Prostate gland (tissue), 2 donors: ENCODE data around the gene FHL5. TPM values are rescaled to one million over a fixed set of nuclear protein-coding genes. Genes with fewer than 3 reads are reported as not detected.
"Not testable (repeated sequence)": the region's sequence is repeated elsewhere in the genome, so short reads cannot be mapped to it uniquely, and the experiment has no call there.

ENCODE experiments used
- DNase-seq: peaks from one replicate; pipeline ENCODE4 v3.0.0-alpha.2; 2019; ENCODE audit warnings: low spot score
- H3K27ac ChIP-seq, 2 donors: fragments of 200-600 bp; sonication (generic); 2 replicates each; pipeline ENCODE4 v1.5.1; 2017 to 2019
- H3K27me3 ChIP-seq: fragments of 200-600 bp; sonication (generic); replicated peaks from 2 replicates; pipeline ENCODE4 v1.5.1; 2019; ENCODE audit not compliant: insufficient read depth
- H3K36me3 ChIP-seq, 2 donors: fragments of 200-600 bp; sonication (generic); 1 replicate in 1 of 2; 2 replicates in 1 of 2; pipeline versions ENCODE4 v1.5.1 to v1.8.1; 2017 to 2019
- H3K4me1 ChIP-seq: fragments of 200-600 bp; sonication (generic); replicated peaks from 2 replicates; pipeline ENCODE4 v1.5.1; 2019
- H3K4me3 ChIP-seq, 2 donors: fragments of 200-600 bp; sonication (generic); 2 replicates each; pipeline ENCODE4 v1.5.1; 2017 to 2019
- H3K9me3 ChIP-seq: fragments of 200-600 bp; sonication (generic); 2 replicates; pipeline ENCODE4 v1.5.1; 2017
- POLR2A ChIP-seq: fragments of 450-650 bp; IDR thresholded peaks from one replicate; pipeline ENCODE4 v1.6.1; 2016; ENCODE audit warnings: antibody characterized with exemption, mild to moderate bottlenecking
- POLR2AphosphoS5 ChIP-seq: sonication (generic); formaldehyde crosslinking; IDR thresholded peaks from one replicate; pipeline ENCODE4 v1.6.1; 2017; ENCODE audit warnings: antibody characterized with exemption
- WGBS: methylation state at CpG from one replicate; pipeline ENCODE4 v1.1.5; 2018; 5-methylcytosine and 5-hydroxymethylcytosine counted together
- intact Hi-C: fragments of 100-400 bp; cut with DNase I; formaldehyde crosslinking; loops from one replicate; pipeline ENCODE4 v1.14.2; 2022
- total RNA-seq, 2 donors: library from RNA; depleted of rRNA; stranded (reverse); fragments of >200 nt; gene quantifications; one replicate each; pipeline ENCODE4 v1.1.0, GENCODE V29; 2016
- TF ChIP-seq, protein P1 (sequence below), 4 experiments: fragments of 200-600 bp in 2 of 4; fragments of 450-650 bp in 2 of 4; sonication (generic) in 2 of 4; IDR thresholded peaks; 1 replicate in 3 of 4; 2 replicates in 1 of 4; pipeline ENCODE4 v1.5.1; 2016 to 2019; ENCODE audit warnings: antibody characterized with exemption in 4 of 4, mild to moderate bottlenecking in 2 of 4, moderate library complexity in 2 of 4

FHL5 gene
- total RNA-seq, 2 donors from 2014 or later, result 4.9 to 23.3 TPM

DNA sequence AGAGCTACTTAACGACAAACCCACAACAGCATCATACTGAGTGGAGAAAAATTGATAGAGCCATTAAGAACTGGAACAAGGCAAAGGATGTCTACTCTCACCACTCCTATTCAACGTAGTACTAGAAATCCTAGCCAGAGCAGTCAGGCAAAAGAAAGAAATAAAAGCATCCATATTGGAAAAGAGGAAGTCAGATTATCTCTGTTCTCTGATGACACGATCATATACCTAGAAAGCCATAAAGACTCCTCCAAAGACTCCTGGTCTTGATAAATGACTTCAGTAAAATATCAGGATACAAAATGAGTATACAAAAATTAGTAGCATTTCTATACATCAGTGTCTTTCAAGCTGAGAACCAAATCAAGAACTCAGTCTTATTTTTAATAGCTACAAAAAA is 17.0 kb upstream of the FHL5 start:
- DNase-seq, result no peak
- intact Hi-C loops, result no loop called here
- H3K4me3 ChIP-seq, result no peak overlapping the region
- no peaks in the 10 kb centered on the region for H3K36me3 ChIP-seq
- no peaks in the 10 kb centered on the region for H3K9me3 ChIP-seq
- H3K4me1 ChIP-seq, result no peaks in the 10 kb centered on the region
- 94% methylated on average over 3 of the region's 3 CpGs for WGBS
- H3K27ac ChIP-seq, result no peak overlapping the region
- TF ChIP-seq, protein P1, sequence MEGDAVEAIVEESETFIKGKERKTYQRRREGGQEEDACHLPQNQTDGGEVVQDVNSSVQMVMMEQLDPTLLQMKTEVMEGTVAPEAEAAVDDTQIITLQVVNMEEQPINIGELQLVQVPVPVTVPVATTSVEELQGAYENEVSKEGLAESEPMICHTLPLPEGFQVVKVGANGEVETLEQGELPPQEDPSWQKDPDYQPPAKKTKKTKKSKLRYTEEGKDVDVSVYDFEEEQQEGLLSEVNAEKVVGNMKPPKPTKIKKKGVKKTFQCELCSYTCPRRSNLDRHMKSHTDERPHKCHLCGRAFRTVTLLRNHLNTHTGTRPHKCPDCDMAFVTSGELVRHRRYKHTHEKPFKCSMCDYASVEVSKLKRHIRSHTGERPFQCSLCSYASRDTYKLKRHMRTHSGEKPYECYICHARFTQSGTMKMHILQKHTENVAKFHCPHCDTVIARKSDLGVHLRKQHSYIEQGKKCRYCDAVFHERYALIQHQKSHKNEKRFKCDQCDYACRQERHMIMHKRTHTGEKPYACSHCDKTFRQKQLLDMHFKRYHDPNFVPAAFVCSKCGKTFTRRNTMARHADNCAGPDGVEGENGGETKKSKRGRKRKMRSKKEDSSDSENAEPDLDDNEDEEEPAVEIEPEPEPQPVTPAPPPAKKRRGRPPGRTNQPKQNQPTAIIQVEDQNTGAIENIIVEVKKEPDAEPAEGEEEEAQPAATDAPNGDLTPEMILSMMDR (IDR thresholded peaks at IDR 0.05), result no peak
- TF ChIP-seq POLR2AphosphoS5, result no peak
- no peak for TF ChIP-seq POLR2A
- H3K27me3 ChIP-seq, result no peaks in the 10 kb centered on the region

DNA sequence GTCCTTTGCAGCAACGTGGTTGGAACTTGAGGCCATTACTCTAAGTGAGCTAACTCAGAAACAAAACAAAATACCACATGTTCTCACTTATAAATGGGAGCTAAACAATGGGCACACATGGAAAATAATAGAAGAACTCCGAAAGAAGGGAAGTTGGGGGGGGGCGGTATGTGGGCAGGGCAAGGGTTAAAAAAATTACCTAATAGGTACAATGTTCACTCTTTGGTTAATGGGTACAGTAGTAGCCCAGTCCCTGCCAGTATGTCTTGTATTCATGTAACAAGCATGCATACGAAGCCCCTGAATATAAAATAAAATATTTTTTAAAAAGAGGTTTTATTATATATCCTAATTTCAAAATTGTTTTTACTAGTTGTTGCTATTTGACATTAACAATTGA is 15.3 kb upstream of the FHL5 start:
- H3K36me3 ChIP-seq, result no peaks in the 10 kb centered on the region
- H3K27ac ChIP-seq, result no peak overlapping the region
- WGBS, result 97% methylated on average over 4 of the region's 4 CpGs
- H3K27me3 ChIP-seq, result no peaks in the 10 kb centered on the region
- no peak overlapping the region for H3K4me3 ChIP-seq
- TF ChIP-seq, protein P1 (IDR thresholded peaks at IDR 0.05), result no peak
- no peak for TF ChIP-seq POLR2A
- TF ChIP-seq POLR2AphosphoS5, result no peak
- no peaks in the 10 kb centered on the region for H3K4me1 ChIP-seq
- no peak for DNase-seq
- intact Hi-C loops, result no loop called here
- H3K9me3 ChIP-seq, result no peaks in the 10 kb centered on the region

GRCh38 chr6:96554558-96554957 is 8.4 kb upstream of the FHL5 start:
- no peak for DNase-seq
- Histone ChIP-seq H3K4me3 (no peak overlapping the region), H3K27ac (no peak overlapping the region), H3K27me3 (no peaks in the 10 kb centered on the region), H3K4me1 (no peaks in the 10 kb centered on the region), H3K9me3 (no peaks in the 10 kb centered on the region), H3K36me3 (peaks cover 0 to 4% of the 10 kb centered on the region in 2 donors)
- intact Hi-C loops, result no loop called here
- TF ChIP-seq POLR2A (no peak), POLR2AphosphoS5 (no peak)
- TF ChIP-seq, protein P1 (IDR thresholded peaks at IDR 0.05), result no peak
- WGBS, result 96% methylated on average over 4 of the region's 4 CpGs

GRCh38 chr6:96559740-96560139 is 3.2 kb upstream of the FHL5 start:
- H3K27me3 ChIP-seq, H3K4me1 ChIP-seq, H3K4me3 ChIP-seq, intact Hi-C loops, H3K9me3 ChIP-seq, DNase-seq, H3K27ac ChIP-seq, H3K36me3 ChIP-seq: not testable (repeated sequence)
- WGBS, result 91% methylated on average over 2 of the region's 2 CpGs

- no peak overlapping the region for H3K27ac ChIP-seq
- H3K36me3 ChIP-seq, result no peaks in the 10 kb centered on the region
- H3K4me1 ChIP-seq, result no peaks in the 10 kb centered on the region
- no peaks in the 10 kb centered on the region for H3K9me3 ChIP-seq
- no peak for DNase-seq
- H3K4me3 ChIP-seq, result no peak overlapping the region
- TF ChIP-seq POLR2A (no peak), POLR2AphosphoS5 (no peak)
- TF ChIP-seq, protein P1 (IDR thresholded peaks at IDR 0.05), result no peak
- intact Hi-C loops, result no loop called here
- no peaks in the 10 kb centered on the region for H3K27me3 ChIP-seq
These were observed 925 bp downstream of the FHL5 start for GRCh38 chr6:96563853-96564252.
